ENCODE data around the gene NALCN.

NALCN gene

GRCh38 chr13:101035119-101035620, 381.1 kb downstream of the NALCN start:
- H3K36me3 ChIP-seq (ENCODE audit: control insufficient read depth in 2 of 2, insufficient read depth in 1 of 2, low read length in 2 of 2), result no peaks in the 10 kb centered on the region
- ChIA-PET POLR2A (no interaction called here), CTCF (no interaction called here)
- H3K27ac ChIP-seq (ENCODE audit: extremely low read depth, low read depth, low read length), result no peak overlapping the region
- no peaks in the 10 kb centered on the region for H3K4me1 ChIP-seq (ENCODE audit: control insufficient read depth, insufficient read depth, low read length)
- H3K9me3 ChIP-seq (ENCODE audit: control insufficient read depth, insufficient read depth, low read depth, low read length), result no peaks in the 10 kb centered on the region
- H3K4me3 ChIP-seq (ENCODE audit: low read depth, low read length), result no peak overlapping the region
- TF ChIP-seq ZBTB44 (tag by site-specific recombination; IDR thresholded peaks at IDR 0.05) (no peak), ZNF560 (tag by site-specific recombination; IDR thresholded peaks at IDR 0.05; ENCODE audit: borderline replicate concordance) (no peak), ZNF350 (tag by site-specific recombination; IDR thresholded peaks at IDR 0.05) (no peak), ZNF16 (tag by site-specific recombination; IDR thresholded peaks at IDR 0.05; ENCODE audit: low read depth) (no peak), ZBTB10 (tag by site-specific recombination; IDR thresholded peaks at IDR 0.05) (no peak), ZIC2 (tag by site-specific recombination; IDR thresholded peaks at IDR 0.05) (no peak), ZNF362 (tag by site-specific recombination; IDR thresholded peaks at IDR 0.05) (no peak), ZNF404 (tag by site-specific recombination; IDR thresholded peaks at IDR 0.05) (no peak), RBAK (tag by site-specific recombination; IDR thresholded peaks at IDR 0.05) (no peak), ZFP69B (tag by site-specific recombination; IDR thresholded peaks at IDR 0.05) (no peak), ZBTB8A (tag by site-specific recombination; IDR thresholded peaks at IDR 0.05) (no peak), ZNF433 (tag by site-specific recombination; IDR thresholded peaks at IDR 0.05; ENCODE audit: low read depth) (no peak), ZNF223 (tag by site-specific recombination; IDR thresholded peaks at IDR 0.05) (no peak), GLI4 (tag by site-specific recombination; IDR thresholded peaks at IDR 0.05) (no peak), OVOL3 (tag by site-specific recombination; IDR thresholded peaks at IDR 0.05) (no peak), SP2 (tag by site-specific recombination; IDR thresholded peaks at IDR 0.05) (no peak)

GRCh38 chr13:101026736-101027398, 389.4 kb downstream of the NALCN start:
- POLR2A ChIA-PET, result no interaction called here
- no peaks in the 10 kb centered on the region for H3K4me1 ChIP-seq (ENCODE audit: control insufficient read depth, insufficient read depth, low read length)
- CTCF ChIA-PET, result no interaction called here
- no peak overlapping the region for H3K4me3 ChIP-seq (ENCODE audit: low read depth, low read length)
- H3K36me3 ChIP-seq (ENCODE audit: control insufficient read depth in 2 of 2, insufficient read depth in 1 of 2, low read length in 2 of 2), result no peaks in the 10 kb centered on the region
- no peak overlapping the region for H3K27ac ChIP-seq (ENCODE audit: extremely low read depth, low read depth, low read length)
- no peaks in the 10 kb centered on the region for H3K9me3 ChIP-seq (ENCODE audit: control insufficient read depth, insufficient read depth, low read depth, low read length)
- TF ChIP-seq ZNF433 (tag by site-specific recombination; IDR thresholded peaks at IDR 0.05; ENCODE audit: low read depth) (no peak), HOXC10 (CRISPR knock-in tag; IDR thresholded peaks at IDR 0.05) (no peak), ZFP37 (tag by site-specific recombination; IDR thresholded peaks at IDR 0.05) (no peak), OSR2 (tag by site-specific recombination; IDR thresholded peaks at IDR 0.05) (no peak), SALL2 (tag by site-specific recombination; IDR thresholded peaks at IDR 0.05; ENCODE audit: borderline replicate concordance) (no peak), ZNF677 (tag by site-specific recombination; IDR thresholded peaks at IDR 0.05) (no peak), ZNF132 (tag by site-specific recombination; IDR thresholded peaks at IDR 0.05; ENCODE audit: borderline replicate concordance) (no peak), KLF16 (tag by site-specific recombination; IDR thresholded peaks at IDR 0.05) (no peak), TRIM28 (IDR thresholded peaks at IDR 0.05; ENCODE audit: borderline replicate concordance, low read length) (no peak), ZNF24 (tag by site-specific recombination; IDR thresholded peaks at IDR 0.05) (no peak)

All from HEK293 (cell line).